Ishikawa (cell line): ENCODE data around the gene GLIPR1.

Source experiments
- CEBPB ChIP-seq: IDR thresholded peaks from 2 replicates; pipeline ENCODE4 v1.6.1; 2012
- CREB1 ChIP-seq: IDR thresholded peaks from 2 replicates; pipeline ENCODE4 v1.6.1; 2012; ENCODE audit warnings: low read depth
- EGR1 ChIP-seq: IDR thresholded peaks from 2 replicates; pipeline ENCODE4 v1.6.1; 2012
- EP300 ChIP-seq: IDR thresholded peaks from 2 replicates; pipeline ENCODE4 v1.6.1; 2012; ENCODE audit warnings: borderline replicate concordance
- FOXM1 ChIP-seq: IDR thresholded peaks from 2 replicates; pipeline ENCODE4 v1.6.1; 2012; ENCODE audit warnings: low read depth, borderline replicate concordance
- MAX ChIP-seq: IDR thresholded peaks from 2 replicates; pipeline ENCODE4 v1.6.1; 2012
- NFIC ChIP-seq: IDR thresholded peaks from 2 replicates; pipeline ENCODE4 v1.6.1; 2012
- RAD21 ChIP-seq: IDR thresholded peaks from 2 replicates; pipeline ENCODE4 v1.6.1; 2012; ENCODE audit warnings: low read depth
- REST ChIP-seq: IDR thresholded peaks from 2 replicates; pipeline ENCODE4 v1.6.1; 2012; ENCODE audit warnings: low read depth, mild to moderate bottlenecking
- TAF1 ChIP-seq: IDR thresholded peaks from 2 replicates; pipeline ENCODE4 v1.6.1; 2012; ENCODE audit warnings: low read depth, mild to moderate bottlenecking
- TCF12 ChIP-seq: IDR thresholded peaks from 2 replicates; pipeline ENCODE4 v1.6.1; 2012; ENCODE audit warnings: low read depth
- TEAD4 ChIP-seq: IDR thresholded peaks from 2 replicates; pipeline ENCODE4 v1.6.1; 2012
- USF1 ChIP-seq: IDR thresholded peaks from 2 replicates; pipeline ENCODE4 v1.6.1; 2012
- YY1 ChIP-seq: IDR thresholded peaks from 2 replicates; pipeline ENCODE4 v1.6.1; 2012; ENCODE audit warnings: low read depth
- ZBTB7A ChIP-seq: IDR thresholded peaks from 2 replicates; pipeline ENCODE4 v1.6.1; 2012; ENCODE audit warnings: low read depth

Gene GLIPR1

DNA sequence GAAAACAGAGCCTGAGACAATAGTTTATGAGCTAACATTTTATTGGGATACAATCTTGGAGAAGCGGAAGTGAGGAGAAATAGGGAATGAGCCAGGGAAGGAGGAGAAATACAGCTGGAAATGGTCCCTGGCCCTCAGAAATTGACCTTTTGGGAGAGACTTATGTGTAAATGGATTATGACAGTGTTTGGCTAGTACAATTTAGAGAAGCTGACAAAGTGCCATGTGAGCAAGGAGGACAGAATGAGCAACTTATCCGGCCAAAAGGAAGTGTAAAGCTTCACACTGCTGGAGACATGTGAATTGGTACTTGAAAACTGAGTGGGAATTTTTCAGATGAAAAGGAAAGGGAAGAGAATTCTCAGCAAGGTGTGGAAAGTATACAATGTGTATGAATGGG lies 2.9 kb downstream of the GLIPR1 start:
- TF ChIP-seq CEBPB (no peak), USF1 (no peak), TAF1 (no peak), TCF12 (no peak), FOXM1 (no peak), CREB1 (no peak), MAX (no peak), NFIC (no peak), ZBTB7A (no peak), RAD21 (no peak), YY1 (no peak), EP300 (no peak), REST (no peak), TEAD4 (no peak), EGR1 (no peak)

DNA sequence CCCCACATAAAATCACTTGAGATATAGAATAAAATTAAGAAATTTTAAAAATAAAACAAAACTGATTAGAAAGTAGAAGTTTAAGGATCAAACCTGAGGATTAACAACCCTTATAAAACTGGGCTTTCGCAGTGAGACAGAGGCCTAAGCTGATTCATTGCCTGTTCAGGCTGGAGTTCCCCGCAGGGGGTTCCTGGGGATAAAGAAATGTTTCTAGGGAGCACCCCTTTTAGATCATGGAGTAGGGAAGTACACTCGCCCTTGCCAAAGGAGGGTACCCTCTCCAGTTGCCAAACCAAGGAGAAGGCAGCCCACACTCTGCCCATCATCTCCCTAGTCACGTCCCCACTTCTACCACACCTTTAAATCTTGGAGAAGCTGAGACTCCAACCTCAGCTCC lies 6.8 kb downstream of the GLIPR1 start:
- TF ChIP-seq ZBTB7A (no peak), RAD21 (no peak), REST (no peak)

DNA sequence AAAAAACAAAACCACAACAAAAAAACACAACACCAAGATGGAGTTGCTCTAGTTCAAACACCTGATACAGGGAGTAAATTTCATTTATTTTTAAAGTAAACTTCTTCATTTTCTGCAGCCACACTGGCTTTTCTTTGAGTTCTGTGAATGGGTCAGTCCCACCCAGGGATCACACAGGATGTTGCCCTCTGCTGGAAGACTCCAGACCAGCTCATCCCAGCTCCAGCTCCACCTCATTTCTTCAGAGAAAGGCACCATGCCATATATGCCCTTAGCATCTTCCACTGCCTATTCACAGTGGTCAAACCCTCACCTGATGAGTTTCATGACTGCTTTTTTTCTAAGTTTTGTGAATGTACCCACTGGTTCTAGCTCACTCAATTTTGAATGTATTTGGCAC lies 8.0 kb downstream of the GLIPR1 start:
- peak; percentile 23; the same call in 1 of the 2 replicates for TF ChIP-seq RAD21
- no peak for TF ChIP-seq TCF12

- TF ChIP-seq CREB1 = no peak
- TF ChIP-seq MAX = no peak
- TF ChIP-seq TAF1 = no peak
- no peak for TF ChIP-seq TCF12
- no peak for TF ChIP-seq EGR1
- no peak for TF ChIP-seq EP300
These were observed 8.6 kb downstream of the GLIPR1 start for GRCh38 chr12:75489187-75489586.

DNA sequence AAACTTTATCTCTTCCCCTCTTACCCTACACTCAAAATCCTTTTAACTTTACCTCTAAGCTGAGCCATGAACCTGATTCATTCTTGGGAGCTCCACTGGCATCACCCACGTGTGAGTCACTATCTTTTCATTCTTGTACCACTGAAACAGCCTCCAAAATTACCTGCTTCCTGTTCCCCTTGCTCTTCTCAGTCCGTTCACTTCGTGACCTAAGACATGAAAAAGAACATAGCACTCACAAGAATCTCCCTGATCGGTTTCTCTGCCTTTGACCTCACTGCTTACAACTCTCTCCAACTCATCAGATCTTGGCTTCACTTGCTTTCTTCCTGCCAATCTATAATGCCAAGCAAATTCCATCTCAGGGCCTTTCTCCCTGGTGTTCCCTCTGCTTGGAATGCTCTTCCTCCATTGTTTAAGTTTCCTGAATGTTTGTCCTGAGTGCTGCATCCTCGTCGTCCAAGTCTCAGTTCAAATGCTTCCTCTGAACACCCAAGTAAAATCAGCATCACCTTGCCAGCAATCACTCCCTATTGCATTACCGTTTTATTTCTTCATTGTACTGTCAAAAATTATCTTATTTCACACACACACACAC lies 9.2 kb downstream of the GLIPR1 start:
- TF ChIP-seq REST = no peak

DNA sequence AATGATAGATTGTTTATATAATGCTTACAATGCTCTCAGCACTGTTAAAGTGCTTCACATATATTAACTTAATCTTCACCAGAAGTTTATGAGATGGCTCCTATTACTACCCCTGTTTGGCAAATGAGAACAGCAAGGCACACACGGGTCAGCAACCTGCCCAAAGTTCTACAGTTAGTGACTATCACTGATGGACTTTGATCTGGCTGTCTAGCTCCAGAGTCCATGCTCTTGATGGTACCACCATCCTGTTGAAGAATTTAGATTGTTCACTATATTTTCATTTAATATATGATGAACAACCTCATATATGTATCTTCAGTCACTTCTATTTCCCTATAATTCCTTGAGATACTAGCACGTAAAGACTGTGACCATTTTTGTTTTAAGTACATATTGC lies 10.6 kb downstream of the GLIPR1 start:
- TF ChIP-seq TEAD4 = no peak
- TF ChIP-seq RAD21 = no peak
- no peak for TF ChIP-seq CREB1
- no peak for TF ChIP-seq EGR1
- TF ChIP-seq REST = no peak
- TF ChIP-seq CEBPB = no peak
- no peak for TF ChIP-seq YY1
- TF ChIP-seq NFIC = no peak
- TF ChIP-seq MAX = no peak
- no peak for TF ChIP-seq EP300
- TF ChIP-seq FOXM1 = no peak
- TF ChIP-seq TAF1 = no peak
- TF ChIP-seq ZBTB7A = no peak
- TF ChIP-seq TCF12 = no peak
- no peak for TF ChIP-seq USF1
